Measurements from ENCODE around the gene MED13L.
"Not testable (repeated sequence)": the region's sequence is repeated elsewhere in the genome, so short reads cannot be mapped to it uniquely, and the experiment has no call there.

The MED13L gene

GRCh38 chr12:116287842-116288301, 10.4 kb upstream of the MED13L start:
- DNase-seq, result no peak
- no peaks in the 10 kb centered on the region for H3K9me3 Mint-ChIP-seq
- no peak for TF ChIP-seq CTCF (IDR thresholded peaks at IDR 0.05)
- peaks cover 3% of the 10 kb centered on the region for H3K27me3 Mint-ChIP-seq (ENCODE audit: low read depth, poor library complexity)
- H3K4me3 Mint-ChIP-seq, result no peak overlapping the region
- peaks cover 39% of the 10 kb centered on the region for H3K4me1 Mint-ChIP-seq
- no peaks in the 10 kb centered on the region for H3K36me3 Mint-ChIP-seq (ENCODE audit: low read depth)
- H3K27ac Mint-ChIP-seq, result no peak overlapping the region

- H3K27ac Mint-ChIP-seq, result no peak overlapping the region
- DNase-seq, result no peak
- no peaks in the 10 kb centered on the region for H3K36me3 Mint-ChIP-seq (ENCODE audit: low read depth)
Observed at GRCh38 chr12:116284396-116284795, 6.9 kb upstream of the MED13L start.

GRCh38 chr12:116283881-116284280, 6.4 kb upstream of the MED13L start:
- Mint-ChIP-seq H3K27me3 (ENCODE audit: low read depth, poor library complexity) (peaks cover 11% of the 10 kb centered on the region), H3K4me1 (peaks cover 52% of the 10 kb centered on the region)
- H3K4me3 Mint-ChIP-seq; DNase-seq; H3K9me3 Mint-ChIP-seq; H3K36me3 Mint-ChIP-seq (ENCODE audit: low read depth); H3K27ac Mint-ChIP-seq: not testable (repeated sequence)

More at GRCh38 chr12:116284396-116284795, 6.9 kb upstream of the MED13L start:
- Mint-ChIP-seq H3K4me3 (no peak overlapping the region), H3K9me3 (no peaks in the 10 kb centered on the region), H3K4me1 (peaks cover 46% of the 10 kb centered on the region), H3K27me3 (ENCODE audit: low read depth, poor library complexity) (peaks cover 8% of the 10 kb centered on the region)
- no peak for TF ChIP-seq CTCF (IDR thresholded peaks at IDR 0.05)

- no peak overlapping the region for H3K4me3 Mint-ChIP-seq
- DNase-seq, result no peak
- no peak for TF ChIP-seq CTCF (IDR thresholded peaks at IDR 0.05)
- H3K9me3 Mint-ChIP-seq, result no peaks in the 10 kb centered on the region
- no peak overlapping the region for H3K27ac Mint-ChIP-seq
- H3K4me1 Mint-ChIP-seq, result peaks cover 57% of the 10 kb centered on the region
- H3K27me3 Mint-ChIP-seq (ENCODE audit: low read depth, poor library complexity), result peaks cover 11% of the 10 kb centered on the region
- no peaks in the 10 kb centered on the region for H3K36me3 Mint-ChIP-seq (ENCODE audit: low read depth)
Observed at GRCh38 chr12:116282371-116283286, 5.1 kb upstream of the MED13L start.

GRCh38 chr12:116280595-116281290, 3.2 kb upstream of the MED13L start:
- Mint-ChIP-seq H3K27me3 (ENCODE audit: low read depth, poor library complexity) (peaks cover 11% of the 10 kb centered on the region), H3K27ac (no peak overlapping the region), H3K4me1 (peaks cover 53% of the 10 kb centered on the region), H3K4me3 (no peak overlapping the region), H3K36me3 (ENCODE audit: low read depth) (no peaks in the 10 kb centered on the region), H3K9me3 (no peaks in the 10 kb centered on the region)
- no peak for TF ChIP-seq CTCF (IDR thresholded peaks at IDR 0.05)
- no peak for DNase-seq

GRCh38 chr12:116278667-116279066, 1.2 kb upstream of the MED13L start:
- H3K9me3 Mint-ChIP-seq, result no peaks in the 10 kb centered on the region
- no peak overlapping the region for H3K27ac Mint-ChIP-seq
- H3K4me3 Mint-ChIP-seq, result peak overlapping the region; percentile 80
- H3K36me3 Mint-ChIP-seq (ENCODE audit: low read depth), result no peaks in the 10 kb centered on the region
- no peak for DNase-seq
- H3K27me3 Mint-ChIP-seq (ENCODE audit: low read depth, poor library complexity), result peaks cover 8% of the 10 kb centered on the region
- no peak for TF ChIP-seq CTCF (IDR thresholded peaks at IDR 0.05)
- H3K4me1 Mint-ChIP-seq, result peaks cover 63% of the 10 kb centered on the region

Data from nephron progenitor cell (in vitro differentiated cells).